GM12801 (cell line): Measurements from ENCODE around the gene DIP2C.

Source experiments
- TF ChIP-seq, protein P1 (sequence below): IDR thresholded peaks from one replicate; pipeline ENCODE4 v1.5.1; 2011; ENCODE audit warnings: control low read depth; ENCODE audit not compliant: insufficient read length; ENCODE audit errors: extremely low read depth

The DIP2C gene

DNA sequence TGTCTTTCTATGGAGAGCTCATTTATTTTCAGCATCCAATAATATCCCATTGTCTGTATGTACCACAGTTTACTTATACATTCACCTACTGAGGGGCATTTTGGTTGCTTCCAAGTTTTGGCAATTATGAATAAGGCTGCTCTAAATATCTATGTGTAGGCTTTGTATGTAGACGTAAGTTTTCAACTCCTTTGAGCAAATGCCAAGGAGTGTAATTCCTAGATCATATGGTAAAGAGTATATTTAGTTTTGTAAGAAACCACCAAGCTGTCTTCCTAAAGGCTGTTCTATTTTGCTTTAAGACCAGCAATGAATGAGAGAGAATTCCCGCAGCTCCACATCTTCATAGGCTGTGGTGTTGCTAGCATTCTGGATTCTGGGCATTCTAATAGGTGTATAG is 259.8 kb downstream of the DIP2C start:
- TF ChIP-seq, protein P1, sequence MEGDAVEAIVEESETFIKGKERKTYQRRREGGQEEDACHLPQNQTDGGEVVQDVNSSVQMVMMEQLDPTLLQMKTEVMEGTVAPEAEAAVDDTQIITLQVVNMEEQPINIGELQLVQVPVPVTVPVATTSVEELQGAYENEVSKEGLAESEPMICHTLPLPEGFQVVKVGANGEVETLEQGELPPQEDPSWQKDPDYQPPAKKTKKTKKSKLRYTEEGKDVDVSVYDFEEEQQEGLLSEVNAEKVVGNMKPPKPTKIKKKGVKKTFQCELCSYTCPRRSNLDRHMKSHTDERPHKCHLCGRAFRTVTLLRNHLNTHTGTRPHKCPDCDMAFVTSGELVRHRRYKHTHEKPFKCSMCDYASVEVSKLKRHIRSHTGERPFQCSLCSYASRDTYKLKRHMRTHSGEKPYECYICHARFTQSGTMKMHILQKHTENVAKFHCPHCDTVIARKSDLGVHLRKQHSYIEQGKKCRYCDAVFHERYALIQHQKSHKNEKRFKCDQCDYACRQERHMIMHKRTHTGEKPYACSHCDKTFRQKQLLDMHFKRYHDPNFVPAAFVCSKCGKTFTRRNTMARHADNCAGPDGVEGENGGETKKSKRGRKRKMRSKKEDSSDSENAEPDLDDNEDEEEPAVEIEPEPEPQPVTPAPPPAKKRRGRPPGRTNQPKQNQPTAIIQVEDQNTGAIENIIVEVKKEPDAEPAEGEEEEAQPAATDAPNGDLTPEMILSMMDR = no peak

DNA sequence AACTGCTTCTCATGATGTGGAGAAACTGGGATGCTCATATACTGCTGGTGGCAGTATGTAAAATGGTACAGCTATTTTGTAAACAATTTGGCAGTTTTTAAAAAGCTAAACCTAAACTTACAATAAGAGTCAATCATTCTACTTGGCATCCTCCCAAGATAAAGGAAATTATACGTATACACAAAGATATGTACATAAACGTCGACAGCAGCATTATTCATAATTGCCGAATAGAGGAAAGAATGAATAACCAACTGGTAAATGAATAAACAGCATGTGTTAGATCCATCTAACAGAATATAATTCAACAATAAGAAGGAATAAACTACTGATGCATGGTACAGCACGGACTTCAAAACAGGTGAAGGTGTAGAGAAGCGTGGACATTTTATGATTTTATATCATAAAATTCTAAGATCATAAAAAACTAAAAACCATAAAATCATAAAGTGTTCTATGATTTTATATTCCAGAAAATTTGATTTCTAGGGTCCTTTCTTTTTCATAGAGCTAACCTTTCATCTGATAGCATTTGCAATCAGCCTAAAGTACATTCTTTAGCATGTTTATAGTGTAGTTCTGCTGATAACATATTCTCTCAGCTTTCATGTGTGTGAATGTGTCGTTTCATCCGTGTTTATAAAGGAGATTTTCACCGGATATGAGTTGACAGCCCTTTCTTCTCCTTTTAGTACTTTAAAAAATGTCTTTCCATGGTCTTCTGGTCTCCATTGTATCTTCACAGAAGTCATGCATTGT is 261.5 kb downstream of the DIP2C start:
- TF ChIP-seq, protein P1 = no peak

DNA sequence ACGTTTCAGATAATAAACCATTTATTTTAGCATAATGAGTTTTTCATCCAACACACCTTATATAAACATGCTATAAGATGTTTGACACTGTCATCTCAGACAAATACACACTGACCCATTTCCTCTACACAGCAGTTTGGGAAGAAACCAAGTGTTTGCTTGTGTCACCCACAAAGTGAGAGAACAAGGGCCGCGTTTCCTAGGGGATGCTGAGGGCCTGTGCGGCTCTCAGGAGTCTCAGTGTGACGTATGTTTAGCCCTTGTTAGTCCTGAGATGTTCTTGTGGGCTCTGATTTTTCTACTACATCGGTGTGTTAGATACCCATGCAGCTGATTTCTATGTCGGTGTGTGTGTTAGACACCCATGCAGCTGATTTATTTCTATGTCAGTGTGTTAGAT is 266.3 kb downstream of the DIP2C start:
- TF ChIP-seq, protein P1 = no peak

DNA sequence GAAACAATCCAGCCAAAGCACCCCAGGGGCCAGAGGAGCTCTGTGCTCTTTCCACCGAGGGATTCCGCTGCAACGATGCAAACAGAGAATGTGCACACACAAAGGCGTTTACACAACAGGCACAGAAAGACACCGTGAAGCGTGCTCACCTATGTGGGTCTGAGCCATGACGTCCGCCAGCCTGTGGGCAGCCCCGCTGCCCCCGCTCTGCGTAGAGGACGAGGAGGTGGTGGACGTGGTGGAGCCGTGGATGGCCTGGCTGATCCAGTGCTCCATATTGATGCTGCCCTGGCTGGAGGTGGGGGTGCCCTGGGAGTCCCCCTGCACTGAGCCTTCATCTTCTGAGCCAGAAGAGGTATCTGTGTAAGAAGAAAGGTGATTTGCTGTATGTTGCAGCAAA is 266.8 kb downstream of the DIP2C start:
- TF ChIP-seq, protein P1 = no peak

DNA sequence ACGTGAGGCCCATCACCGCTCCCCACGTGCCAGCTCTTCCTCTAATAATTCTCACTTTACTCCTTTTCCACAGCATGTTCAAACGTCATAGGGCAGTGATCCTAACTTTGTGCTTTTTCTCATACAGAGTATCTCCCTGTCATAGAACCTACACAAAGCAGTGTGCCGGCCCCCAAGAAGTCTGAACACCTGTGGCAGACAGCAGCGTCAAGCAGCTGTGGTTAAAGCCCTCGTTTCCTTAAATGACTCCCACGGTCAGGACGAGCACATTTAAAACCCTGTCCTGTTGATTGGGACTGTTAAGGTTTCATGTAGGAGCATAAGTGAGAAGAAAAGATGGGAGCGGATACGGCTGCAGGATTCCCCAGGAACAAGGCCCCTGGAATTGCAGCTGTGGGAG is 267.2 kb downstream of the DIP2C start:
- TF ChIP-seq, protein P1 = no peak

DNA sequence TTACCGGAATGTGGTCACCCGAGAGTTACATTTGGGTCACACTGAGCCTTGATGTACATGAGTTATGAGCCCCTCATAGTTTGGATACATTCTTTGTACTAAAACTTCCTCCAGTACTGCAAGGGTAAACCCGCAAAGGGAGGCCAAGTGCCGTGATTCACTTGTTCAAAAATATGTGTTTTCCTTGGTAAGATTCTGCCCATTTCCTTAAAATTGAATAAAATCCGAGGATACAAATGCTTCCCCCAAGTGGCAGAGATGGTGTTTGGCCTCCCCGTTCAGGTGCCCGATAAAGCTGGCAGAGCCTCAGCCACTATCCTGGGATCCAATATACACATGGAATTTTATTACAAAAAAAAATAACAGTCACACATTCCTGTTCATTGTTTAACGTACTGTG is 268.3 kb downstream of the DIP2C start:
- TF ChIP-seq, protein P1 = no peak

DNA sequence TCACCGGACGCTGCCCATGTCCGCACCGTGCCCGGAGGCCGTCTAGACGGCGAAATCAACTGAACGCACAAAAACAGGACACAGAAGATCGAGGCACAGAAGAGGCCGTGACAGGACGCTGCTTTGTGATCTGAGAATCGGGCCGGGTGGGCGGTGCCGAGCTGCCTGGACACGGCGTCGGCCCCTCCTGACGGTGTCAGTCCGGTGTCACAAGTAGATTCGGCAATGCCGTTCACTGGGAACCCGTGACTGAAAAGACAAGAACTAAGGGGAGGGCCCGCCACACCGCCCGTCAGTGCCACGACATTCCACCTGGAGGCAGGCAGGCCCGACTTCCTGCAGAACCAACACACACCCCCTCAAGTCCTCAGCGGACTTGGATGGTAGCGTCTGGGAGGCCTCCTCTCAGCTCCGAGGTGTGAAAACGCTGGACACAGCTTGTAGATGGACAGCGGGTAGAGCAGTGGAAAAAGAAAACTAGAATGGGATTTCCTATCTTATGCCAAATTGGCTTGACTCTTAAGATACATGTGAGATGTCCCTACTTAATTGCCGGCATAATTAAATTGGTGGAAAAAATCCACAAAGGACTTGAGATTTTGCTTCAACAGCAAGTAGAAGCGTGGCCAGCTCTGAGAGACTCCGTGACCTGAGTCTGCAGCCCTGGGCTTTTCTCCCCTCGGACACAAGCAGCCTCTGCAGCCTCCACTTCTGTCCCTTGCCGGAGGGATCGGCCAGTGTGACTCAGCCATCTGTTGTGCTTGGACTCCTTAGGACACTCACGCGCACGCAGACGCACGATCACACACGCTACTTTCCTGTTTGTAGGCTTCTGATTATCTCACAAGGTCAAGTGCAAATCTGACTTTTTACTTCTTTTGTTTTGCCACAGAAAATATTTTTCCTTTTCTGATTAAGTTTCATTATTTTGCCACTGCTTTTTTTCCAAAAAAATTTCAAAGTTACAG is 269.0 kb downstream of the DIP2C start:
- TF ChIP-seq, protein P1 = no peak
